Fibroblast of the aortic adventitia (primary cell): ENCODE measurements around the gene TALDO1. TPM values are rescaled to one million over a fixed set of nuclear protein-coding genes. Genes with fewer than 3 reads are reported as not detected.
A peak's percentile ranks its signal among the peaks of the same experiment; 100 is the strongest.

Experiments used
- DNase-seq: peaks from one replicate; pipeline ENCODE4 v3.0.0-alpha.2; 2010; ENCODE audit warnings: low read depth
- H3K4me3 ChIP-seq: 2 replicates; pipeline ENCODE4 v1.5.1; 2011; ENCODE audit warnings: low read depth, mild to moderate bottlenecking, control low read depth, low read length, moderate library complexity
- CTCF ChIP-seq: IDR thresholded peaks from 2 replicates; pipeline ENCODE4 v1.5.1; 2011; ENCODE audit warnings: mild to moderate bottlenecking, low read length, control low read depth, inconsistent platforms; ENCODE audit not compliant: insufficient read depth
- total RNA-seq: library from RNA; depleted of rRNA; stranded (reverse); fragments of >200 nt; gene quantifications from 2 replicates; pipeline ENCODE4 v1.2.3, GENCODE V29; 2012; ENCODE audit warnings: low replicate concordance

Gene TALDO1
- total RNA-seq, 1 donor = 146 TPM

- peak; percentile 70 for DNase-seq
- no peak for TF ChIP-seq CTCF
Measured at GRCh38 chr11:797296-798092, 50.2 kb downstream of the TALDO1 start.

DNA sequence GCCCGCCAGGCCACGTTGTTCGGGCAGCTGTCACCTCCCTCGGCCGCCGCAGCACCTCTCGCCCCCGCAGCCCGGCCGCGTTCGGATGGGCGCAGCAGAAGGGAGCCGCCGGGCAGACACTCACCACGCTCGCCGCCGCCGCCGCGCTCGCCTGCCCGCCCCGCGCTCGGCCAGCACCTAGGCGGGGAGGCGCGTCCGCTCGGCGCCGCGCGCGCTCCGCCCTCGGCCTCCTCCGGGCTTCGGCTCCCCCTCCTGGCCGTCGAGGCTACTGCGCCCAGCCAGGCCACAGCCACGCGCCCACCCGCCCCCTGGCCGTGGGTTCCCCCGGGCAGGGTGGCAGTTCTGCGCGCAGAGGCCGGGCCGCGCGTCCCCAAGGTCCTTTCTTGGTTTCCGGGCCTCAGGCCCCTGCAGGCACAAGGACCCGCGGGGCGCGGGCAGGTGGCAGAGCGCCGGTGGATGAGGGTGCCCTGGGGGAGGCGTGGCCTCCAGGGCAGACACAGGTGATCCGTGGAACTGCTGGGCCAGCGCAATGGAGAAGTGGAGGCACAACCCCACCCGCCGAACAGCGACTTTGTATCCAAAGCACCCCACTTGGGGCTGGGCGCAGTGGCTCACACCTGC lies 50.9 kb downstream of the TALDO1 start, which contains the start of gene SLC25A22:
Gene SLC25A22 (minus strand): TSS at position 189 of the 621 bp plus-strand sequence. CDS start 3,275 bp downstream, outside the sequence.
- DNase-seq = peak; percentile 58

More at GRCh38 chr11:797296-798092, 50.2 kb downstream of the TALDO1 start:
- H3K4me3 ChIP-seq = peak overlapping the region; percentile 77

GRCh38 chr11:799641-800316 lies 52.5 kb downstream of the TALDO1 start:
- DNase-seq = no peak
- H3K4me3 ChIP-seq = no peak overlapping the region
- no peak for TF ChIP-seq CTCF

More for the DNA sequence above, 50.9 kb downstream of the TALDO1 start, which contains the start of gene SLC25A22:
- TF ChIP-seq CTCF = peak; percentile 67
- peak within 1 kb of the TSS; percentile 77 for H3K4me3 ChIP-seq

DNA sequence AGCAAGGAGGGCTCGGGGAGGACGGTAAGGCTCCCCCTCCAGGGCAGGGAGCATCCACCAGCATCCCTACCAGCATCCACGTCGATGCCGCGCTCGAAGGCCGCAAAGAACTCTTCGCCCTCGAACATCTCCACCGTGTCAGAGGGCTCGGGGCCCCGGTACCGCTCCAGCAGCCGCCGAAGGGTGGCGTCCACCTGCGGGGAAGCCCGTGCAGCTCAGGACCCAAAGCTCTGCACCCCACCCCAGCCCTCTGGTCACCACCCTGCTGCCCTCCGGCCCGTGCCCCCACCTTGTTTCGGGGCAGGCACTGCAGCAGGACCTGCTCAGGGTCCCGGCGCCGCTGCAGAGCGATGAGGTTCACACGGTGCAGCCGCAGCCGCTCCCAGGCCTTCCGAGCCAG lies 53.2 kb downstream of the TALDO1 start:
- TF ChIP-seq CTCF = no peak

DNA sequence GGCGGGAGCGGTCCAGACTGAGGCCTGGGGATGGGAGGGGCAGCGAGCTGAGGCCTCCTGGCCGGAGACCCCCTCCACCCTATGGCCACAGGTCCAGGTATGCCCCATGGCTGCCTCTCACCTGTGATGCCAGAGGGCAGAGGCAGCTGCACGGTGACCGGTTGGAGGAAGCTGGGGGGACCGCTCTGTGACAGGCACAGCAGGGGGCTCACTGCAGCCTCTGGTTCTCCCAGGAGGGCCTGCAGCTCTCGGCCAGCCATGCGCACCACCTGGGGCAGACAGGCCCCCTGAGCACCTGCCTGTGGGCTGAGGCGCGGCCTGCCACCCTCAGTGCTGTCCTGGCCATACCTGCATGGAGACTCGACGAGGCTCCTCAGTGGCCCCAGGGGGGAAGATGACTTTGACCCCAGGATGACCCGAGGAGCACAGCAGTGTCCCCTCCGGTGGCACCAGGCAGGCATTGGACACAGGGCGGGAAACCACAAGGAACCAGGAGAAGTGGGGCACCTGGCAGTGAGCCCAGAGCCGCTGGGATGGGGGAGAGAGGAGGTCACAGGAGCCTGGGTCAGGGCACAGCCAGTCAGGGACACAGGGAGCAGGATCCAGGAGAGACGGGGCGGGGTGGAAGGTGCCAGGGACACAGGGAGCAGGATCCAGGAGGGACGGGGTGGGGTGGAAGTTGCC lies 54.0 kb downstream of the TALDO1 start:
- DNase-seq = no peak
- TF ChIP-seq CTCF = no peak

More for the DNA sequence above, 53.2 kb downstream of the TALDO1 start:
- no peak for DNase-seq
- H3K4me3 ChIP-seq = no peak overlapping the region

GRCh38 chr11:802018-802617 lies 54.9 kb downstream of the TALDO1 start:
- H3K4me3 ChIP-seq = no peak overlapping the region
- no peak for DNase-seq

More for the DNA sequence above, 54.0 kb downstream of the TALDO1 start:
- H3K4me3 ChIP-seq = no peak overlapping the region

More at GRCh38 chr11:802018-802617, 54.9 kb downstream of the TALDO1 start:
- TF ChIP-seq CTCF = no peak
